Measurements from ENCODE around the gene ASB8.
"Not testable (repeated sequence)": the region's sequence is repeated elsewhere in the genome, so short reads cannot be mapped to it uniquely, and the experiment has no call there.

Gene ASB8

DNA sequence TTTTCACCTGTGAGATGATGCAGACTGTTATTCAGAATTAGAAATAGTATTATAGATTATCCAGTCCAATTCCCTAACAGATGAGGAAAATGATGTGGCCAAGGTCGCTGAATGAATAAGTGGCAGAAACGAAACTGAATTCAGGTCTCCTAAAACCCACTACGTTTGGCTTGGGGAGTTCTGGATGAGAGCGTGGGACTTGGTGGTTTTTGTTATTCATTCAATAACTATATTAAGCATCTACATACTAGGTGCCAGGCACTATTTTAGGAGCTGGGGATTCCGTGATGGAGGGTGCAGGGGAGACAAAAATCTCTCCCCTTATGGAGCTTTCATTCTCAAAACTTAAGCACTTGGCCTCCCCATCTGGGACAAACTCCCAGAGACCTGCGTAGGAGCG lies 25.3 kb upstream of the ASB8 start:
- no peak for DNase-seq

DNA sequence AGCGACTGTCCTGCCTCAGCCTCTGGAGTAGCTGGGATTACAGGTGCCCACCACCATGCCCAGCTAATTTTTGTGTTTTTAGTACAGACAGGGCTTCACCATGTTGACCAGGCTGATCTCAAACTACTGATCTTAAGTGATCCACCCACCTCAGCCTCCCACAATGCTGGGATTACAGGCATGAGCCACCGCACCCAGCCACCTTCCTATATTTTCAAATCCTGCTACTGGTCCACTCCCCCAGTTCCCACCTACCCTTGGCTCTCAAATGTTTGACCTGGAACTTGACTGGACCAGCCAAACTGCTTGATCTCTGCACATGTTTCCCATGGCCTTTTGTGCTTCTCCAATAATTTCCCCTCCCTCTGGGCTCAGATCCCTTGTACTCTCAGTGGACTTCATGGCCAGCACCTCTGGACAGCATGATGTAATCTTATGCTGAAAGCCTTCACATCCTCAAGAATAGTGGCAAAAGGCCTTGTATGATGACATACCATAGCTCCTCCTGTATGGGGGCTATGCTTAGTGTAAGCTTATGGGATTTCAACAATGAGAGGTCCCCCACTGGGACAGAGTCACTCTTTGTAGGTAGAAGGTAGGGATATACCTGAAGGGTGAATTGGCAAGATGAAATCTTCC lies 23.7 kb upstream of the ASB8 start:
- no peak for DNase-seq

DNA sequence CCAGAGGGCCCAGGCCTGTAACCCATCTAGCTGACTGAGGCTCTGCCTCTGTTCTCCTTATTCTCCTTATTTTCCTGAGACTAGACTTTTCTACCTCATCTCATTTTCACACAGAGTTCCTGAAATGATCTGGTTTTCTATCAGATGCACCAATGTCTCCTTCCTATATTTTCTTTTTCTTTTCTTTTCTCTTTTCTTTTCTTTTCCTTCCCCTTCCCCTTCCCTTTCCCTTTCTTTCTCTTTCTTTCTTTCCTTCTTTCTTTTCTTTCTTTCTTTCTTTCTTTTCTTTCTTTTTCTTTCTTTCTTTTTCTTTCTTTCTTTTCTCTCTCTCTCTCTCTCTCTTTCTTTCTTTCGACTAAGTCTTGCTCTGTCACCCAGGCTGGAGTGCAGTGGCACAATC lies 23.1 kb upstream of the ASB8 start:
- no peak for DNase-seq

DNA sequence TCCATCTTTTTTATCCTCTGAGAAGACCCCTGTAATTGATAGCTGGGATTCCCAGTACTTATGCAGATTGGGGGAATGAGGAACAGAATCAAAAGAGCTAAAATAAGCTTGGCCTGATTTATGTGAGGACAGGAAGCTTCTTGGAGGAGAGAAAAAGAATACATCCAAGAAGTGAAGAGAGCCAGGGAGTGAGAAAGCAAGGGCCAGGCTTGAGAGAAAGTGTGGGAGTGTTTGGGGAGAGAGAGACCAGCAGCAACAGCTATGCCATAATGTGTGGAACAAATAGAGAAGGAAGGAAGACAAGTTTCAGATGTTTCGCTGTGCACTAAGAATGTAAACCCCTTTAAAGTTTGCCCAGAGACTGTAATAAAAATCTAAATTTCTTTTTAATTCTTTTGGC lies 22.2 kb upstream of the ASB8 start:
- DNase-seq, result no peak

DNA sequence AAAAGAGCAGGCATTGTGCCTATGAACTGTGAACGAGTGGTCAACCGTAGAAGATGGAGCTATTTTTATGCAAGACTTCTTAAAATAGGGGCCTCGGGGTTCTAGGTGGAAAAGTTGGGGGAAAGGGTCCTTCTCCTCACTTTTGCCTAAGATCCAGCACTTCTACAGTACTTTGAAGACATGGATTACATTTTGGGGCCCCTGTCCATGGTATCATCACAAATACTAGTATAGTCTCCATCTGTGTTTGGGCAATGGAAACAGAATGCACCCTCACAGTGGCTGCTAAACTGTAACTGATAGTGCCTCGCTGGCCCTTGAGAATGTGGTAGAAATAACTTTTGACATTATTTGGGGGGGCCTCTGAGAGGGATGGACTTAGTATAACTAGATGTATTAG lies 20.7 kb upstream of the ASB8 start:
- DNase-seq, result no peak

DNA sequence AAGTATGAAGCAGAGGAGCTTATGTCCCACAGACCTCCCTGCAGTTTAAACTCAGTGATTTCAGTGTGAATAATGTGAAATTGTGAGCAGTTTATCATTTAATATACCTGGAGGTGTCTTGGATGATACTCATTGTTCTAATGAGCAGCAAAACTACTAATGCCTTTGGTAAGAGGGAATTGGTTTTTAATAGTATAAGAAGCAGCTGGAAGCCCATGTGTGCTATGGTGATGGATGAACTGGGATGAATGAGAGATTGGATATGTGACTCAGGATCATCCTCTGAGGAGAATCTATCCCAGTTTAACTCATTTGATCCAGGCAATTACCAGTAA lies 19.1 kb upstream of the ASB8 start:
- no peak for DNase-seq

DNA sequence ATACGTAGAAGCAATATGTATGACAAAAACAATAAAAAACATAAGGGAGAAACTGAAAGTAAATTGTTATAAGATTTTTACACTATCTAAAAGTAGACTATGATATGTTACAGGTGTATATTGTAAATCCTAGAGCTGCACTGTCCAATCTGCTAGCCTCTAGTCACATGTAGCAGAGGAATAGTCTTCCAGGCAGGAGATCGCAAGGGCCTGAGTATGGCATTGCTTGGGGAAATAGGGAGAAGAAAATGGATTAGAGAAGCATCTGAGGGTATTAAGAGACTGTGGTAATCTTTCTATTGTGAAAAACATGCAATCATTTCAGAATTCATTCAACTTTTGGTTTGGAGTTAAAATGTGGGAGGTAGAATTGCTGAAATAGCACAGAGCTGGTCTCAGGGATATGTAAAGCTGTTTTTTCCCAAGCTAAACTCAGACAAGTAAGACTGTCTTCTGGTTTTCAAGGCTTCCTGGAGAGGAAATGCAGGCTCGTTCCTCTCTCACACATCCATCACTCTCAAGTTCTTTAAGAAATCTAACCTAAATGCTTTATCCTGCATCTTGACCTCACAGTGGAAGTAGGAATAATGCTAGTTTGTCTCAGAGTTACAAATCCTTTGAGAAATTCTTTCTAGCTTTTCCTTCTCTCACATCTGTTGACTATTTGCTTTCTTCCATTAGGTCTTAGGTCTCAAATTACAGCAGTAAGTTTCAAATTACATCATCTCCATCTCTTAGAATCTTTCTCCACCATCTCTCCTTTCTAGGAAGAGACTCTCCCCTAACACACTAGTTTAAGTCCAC lies 18.5 kb upstream of the ASB8 start:
- no peak for DNase-seq

DNA sequence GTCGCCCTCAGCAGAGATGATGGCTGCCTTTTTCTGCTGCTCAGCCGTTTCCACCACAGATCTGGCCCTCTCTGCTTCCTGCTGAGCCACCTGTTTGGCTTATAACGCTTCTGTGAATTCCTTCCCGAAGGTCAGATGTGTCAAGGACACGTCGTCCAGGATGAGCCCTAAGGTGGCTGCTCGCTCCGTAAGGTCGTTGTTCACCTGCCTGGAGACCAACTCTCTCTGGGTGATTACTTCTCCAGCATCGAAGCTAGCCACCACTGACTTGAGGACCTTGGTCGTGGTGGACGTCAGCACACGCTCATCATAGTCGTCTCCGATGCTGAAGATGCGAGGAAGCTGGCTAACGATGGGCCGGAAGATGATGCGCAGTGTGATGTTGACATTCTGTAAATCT lies 11.7 kb upstream of the ASB8 start:
- DNase-seq, result no peak

DNA sequence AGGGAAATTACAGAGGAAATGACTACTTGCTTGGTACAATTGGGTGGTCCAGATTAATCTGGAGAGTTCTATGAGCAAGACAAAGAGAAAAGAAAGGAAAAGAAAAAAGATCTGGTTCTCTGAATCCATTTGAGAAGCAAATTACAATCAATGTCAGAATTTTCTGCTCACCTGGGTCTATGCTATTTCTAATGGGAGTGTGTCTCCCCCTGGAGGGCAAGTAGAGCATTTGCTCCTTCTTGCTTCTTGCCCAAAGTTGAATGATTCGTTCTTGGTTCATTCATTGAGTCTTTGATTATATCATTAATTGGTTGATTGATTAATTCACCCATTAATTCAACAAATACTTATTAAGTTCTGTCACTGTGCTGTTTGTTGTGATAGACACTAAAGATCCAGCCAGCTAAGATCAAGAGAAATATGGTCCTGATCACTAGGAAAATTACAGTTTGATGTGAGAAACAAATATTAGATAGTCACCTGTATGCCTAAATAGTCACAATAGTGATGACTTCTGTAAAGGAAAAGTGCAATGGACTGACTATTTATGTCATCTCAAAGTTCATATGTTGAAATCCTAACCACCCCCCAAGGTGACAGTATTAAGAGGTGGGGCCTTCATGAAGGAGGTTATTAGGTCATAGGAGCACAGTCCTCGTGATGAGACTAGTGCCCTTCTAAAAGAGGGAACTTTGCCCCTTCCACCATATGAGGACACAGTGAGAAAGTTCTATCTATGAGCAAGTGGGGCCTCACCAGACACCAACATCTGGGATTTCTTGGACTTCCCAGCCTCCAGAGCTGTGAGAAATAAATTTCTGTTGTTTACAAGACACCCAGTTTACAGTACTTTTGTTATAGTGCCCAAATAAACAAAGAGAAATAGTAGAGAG lies 8.0 kb upstream of the ASB8 start:
- DNase-seq, result no peak

DNA sequence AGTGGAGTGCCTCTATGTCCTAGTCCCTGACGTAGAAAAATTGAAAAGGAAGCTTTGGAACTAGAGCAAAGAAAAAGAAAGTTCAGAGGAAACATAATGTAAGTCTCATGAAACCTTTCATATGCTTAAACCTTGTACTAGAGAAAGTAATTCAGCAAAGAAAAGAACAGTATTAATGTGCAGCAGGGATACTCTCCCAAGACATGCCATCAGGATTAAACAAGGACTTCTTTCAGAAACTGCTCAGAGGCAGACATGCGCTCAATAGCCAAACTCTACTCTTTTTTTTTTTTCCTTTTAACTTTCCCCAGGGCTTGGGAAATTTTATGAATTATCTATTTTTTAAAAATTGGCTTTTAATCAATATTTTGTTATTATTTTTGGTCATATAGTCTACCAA lies 7.1 kb upstream of the ASB8 start:
- DNase-seq, result no peak

DNA sequence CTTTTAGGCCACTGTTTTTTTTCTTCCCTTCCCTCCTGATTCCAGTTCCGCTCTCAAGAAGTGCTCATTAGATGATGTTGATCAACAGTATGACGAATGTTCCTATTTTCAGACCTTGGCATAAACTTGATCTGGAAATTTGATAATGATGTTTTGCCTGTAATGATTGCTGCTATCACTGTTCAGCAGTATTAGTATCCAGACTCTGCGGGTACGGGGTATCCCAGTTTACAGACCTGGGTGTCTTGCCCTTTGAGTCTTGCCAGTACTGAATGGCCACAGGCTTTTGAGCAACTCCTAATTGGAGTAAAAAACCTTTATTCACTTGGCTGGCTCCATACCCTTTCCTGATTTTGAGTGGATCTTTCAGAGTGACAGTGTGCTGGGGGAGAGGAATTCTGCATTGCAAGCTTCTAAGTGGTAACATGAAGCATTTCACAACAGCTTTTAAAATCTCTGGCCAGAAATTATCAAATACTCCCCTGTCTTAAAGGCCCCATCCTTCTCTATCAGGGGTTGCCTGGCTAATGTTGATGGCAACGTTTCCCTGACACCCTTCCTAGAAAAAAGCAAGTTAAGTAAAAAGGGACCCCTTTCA lies 5.9 kb upstream of the ASB8 start:
- DNase-seq, result no peak

DNA sequence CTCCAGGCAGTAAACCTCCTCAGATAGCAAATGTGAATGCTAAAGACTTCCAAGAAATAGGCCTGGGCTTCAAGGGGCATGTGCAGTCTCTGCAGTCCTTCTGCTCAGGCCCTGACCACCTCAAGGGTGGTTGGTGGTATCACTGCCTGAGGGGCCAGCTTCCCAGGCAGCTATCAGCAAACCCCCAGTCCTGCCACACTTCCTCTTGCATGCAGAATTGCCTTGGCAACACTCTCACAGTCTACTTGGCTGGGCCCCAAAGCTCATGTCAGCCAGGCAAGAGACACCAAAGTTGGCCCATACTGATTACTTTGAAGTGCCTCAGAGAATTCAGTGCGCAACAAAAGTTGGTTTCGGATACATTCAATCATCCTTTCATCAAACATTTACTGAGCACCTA lies 3.5 kb upstream of the ASB8 start:
- DNase-seq, result no peak

DNA sequence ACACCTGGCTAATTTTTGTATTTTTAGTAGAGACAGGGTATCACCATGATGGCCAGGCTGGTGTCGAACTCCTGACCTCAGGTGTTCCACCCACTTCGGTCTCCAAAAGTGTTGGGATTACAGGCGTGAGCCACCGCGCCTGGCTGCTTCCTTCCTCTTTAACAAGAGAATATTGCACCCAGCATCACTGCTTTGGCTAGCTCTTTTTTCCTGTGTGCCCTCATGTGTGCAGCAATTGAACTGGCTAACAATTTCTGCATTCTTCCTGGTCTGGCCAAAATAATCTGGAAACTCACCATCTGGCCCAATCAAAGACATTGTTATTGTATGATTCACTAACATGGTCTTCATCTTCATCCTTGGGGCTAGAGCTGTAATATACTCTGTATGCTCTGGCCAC lies 2.7 kb upstream of the ASB8 start:
- DNase-seq, result no peak

DNA sequence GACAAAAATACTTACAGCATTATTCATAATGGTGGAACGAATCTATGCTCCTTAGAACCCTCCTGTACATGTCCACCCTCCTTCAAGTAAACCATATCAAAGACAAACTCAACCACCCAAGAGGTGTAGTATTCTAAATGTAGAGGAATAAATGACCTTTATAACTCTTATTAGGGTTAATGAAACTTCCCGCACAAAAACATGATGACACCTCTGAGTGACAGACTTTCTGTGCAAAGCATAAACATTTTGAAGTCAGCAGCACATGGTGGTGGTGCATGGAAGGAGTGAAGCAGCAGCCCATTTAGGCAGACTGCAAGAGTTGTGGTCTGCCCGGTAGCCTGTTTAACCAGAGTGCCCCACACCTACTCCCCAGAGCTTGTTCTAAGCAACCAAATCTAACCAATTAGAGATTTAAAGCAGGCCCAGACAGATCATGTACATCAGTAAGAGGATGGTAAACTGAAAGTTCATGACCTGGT lies 615 bp upstream of the ASB8 start:
- DNase-seq, result no peak

DNA sequence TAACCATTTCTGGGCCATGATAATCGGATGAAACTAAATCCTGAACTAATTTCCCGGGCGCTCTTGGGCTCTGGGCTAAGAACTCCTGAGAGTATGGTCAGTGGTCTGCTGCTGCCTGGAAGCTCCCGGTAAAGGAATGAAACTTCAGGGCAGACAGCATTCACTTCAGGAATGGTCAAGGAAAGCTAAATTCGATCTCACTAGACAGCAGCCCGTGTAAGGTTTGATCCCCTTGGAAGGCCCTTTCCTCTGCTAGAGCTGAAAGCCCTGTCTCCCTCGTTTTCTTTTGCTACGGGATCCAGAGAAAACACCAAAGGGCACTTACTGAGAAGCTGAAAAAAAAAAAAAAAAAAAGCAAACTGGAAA lies 680 bp downstream of the ASB8 start:
- no peak for DNase-seq

DNA sequence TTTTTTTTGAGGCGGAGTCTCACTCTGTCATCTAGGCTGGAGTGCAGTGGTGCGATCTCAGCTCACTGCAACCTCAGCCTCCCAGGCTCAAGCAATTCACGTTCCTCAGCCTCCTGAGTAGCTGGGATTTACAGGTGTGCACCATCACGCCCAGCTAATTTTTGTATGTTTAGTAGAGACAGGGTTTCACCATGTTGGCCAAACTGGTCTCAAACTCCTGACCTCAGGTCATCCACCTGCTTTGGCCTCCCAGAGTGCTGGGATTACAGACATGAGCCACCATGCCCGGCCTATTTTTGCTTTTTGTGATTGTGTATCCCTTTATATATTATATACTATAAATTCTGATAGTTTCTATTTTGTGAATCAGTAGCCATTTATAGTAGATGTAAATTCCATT lies 1.5 kb downstream of the ASB8 start:
- not testable (repeated sequence) for DNase-seq

DNA sequence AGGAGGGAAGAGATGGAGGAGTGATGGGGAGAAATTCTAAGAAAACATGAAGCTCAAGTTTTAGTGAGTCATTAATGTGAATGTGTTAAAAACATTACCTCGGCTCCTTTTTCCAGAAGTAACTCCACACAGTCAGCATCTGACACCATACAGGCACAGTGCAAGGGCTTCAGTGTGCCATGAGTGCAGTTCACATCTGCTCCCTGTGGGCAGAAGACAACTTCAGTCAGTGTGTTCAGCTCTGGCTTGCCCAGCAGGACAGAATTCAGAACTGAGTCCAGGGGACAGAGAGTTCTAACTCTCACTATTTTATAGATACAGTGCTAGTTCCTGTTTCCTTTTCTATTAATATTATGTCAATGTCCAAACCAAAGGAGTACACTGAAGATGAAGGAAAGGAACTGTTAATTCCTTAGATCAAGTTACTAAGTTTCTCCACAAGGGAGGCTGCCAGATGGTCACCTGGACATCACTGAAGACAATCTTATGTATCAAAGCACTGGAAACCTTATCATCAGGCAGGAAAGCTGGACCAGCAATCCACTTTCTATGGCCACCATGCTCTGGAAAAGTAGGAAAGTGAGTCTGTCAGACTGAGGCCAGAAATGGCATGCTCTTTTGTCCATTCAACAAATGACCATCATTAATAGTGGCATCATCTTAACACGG lies 6.1 kb downstream of the ASB8 start:
- no peak for DNase-seq

DNA sequence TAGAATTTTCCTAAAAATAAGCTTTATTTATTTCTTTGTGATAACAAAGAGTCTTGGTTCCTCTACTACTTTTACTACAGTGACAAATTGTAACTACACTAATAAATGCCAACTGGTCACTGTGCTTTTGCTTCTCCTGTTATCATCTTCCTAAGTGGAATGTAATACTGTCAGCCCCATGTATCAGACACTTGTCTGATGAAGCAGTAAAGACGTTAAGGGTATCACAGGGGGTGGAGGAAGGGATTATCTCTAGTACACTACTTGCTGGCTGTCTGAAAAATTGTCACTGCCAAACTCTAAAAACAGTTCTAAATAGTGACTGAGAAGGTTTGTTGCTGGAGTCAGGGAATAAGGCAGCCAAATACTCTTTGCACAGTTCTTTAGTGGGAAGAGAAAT lies 11.3 kb downstream of the ASB8 start:
- no peak for DNase-seq

DNA sequence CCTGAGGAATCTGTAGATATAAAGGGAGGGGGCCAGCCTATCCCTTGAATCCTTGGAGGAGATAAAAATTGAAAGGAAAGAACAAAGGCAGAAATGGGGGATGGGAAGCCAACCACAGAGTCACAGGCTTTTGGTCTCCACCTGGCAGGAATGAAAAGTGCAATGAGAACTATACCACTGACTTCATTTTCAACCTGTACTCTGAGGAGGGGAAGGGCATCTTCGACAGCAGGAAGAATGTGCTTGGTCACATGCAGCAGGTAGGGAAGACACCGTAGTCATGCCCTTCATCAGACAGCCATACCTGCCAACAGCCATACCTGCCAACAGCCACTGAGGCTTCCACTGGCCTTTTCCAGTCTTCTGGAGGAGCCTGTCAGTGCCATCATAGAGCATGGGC lies 13.4 kb downstream of the ASB8 start:
- no peak for DNase-seq

DNA sequence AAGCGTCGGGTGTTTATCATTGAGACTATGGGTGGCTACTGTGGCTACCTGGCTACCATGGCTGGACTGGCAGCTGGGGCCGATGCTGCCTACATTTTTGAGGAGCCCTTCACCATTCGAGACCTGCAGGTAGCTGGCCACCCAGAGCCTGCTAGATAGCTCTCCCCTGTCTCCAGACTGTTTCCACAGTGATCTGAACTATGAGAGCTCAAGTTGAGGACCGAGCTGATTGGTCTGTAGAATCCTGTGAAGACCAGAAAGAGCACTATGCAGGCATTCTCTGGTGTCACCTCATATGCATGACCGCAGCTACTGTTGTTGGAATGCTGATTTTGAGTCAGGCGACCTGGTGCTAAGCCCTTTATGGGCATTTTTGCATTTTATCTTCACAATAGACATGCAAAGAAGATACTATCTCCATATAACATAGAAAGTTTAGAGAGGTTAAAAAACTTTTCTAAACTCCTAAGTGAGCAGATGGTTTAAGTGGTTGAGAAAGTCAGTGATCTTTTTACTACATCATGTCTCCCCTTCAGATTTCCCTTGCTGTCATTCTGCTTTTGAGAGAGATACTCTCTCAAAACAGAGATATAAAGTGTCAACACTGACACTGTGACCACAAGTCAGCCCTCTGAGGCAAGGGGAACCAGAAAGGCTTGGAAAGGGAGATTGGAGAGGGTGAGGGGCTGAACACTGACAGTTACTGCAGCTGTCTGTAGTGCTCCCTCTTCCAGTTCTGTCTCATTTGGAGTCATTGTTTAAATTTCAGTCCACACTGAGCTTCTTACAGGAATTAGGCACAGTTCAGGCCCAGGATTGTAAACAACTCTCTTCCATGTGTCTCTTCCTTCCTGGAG lies 14.3 kb downstream of the ASB8 start:
- DNase-seq, result no peak

DNA sequence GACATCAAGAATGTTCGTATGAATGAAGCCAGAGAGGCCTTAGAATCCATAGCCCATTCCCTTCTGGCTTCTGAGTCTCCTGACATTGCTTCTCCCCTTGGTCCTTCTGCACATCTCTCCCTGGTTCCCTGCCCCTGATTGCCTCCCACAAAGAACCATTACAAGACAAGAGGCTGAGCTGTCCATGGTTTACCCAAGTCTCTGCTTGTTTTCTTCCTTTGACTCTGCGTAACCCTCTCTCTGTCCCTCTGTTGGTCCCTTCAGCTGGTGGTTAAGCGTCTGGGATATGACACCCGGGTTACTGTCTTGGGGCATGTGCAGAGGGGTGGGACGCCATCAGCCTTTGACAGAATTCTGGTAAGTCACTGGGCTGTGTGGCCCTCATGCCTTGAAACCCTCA lies 22.3 kb downstream of the ASB8 start:
- DNase-seq, result no peak

DNA sequence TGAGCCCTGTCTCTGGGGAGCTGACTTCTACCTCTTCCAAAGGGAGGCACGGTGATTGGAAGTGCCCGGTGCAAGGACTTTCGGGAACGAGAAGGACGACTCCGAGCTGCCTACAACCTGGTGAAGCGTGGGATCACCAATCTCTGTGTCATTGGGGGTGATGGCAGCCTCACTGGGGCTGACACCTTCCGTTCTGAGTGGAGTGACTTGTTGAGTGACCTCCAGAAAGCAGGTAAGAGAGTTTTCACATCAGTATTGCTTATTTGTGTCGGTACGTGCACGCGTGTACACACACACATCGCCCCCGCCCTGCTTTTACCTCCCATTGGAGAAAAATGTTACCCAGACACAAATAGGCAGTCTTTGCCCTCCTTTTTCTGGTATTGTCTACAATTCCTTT lies 24.5 kb downstream of the ASB8 start:
- DNase-seq, result no peak

Data from activated CD4-positive, alpha-beta T cell treated with anti-CD3 and anti-CD28 coated beads for 1 hour (primary cell).